SK-N-MC (cell line): ENCODE results near the gene SYTL1.

Experiments used
- EZH2 ChIP-seq: fragments of 200-600 bp; sonication (generic); IDR thresholded peaks from one replicate; pipeline ENCODE4 v1.6.1; 2017; ENCODE audit warnings: antibody characterized with exemption
- FOXP2 ChIP-seq: optimal IDR thresholded peaks from 2 replicates; pipeline ENCODE3; 2011; ENCODE audit warnings: mild to moderate bottlenecking, moderate library complexity; ENCODE audit not compliant: insufficient read depth; ENCODE audit errors: extremely low read length, control extremely low read depth
- POLR2AphosphoS5 ChIP-seq: IDR thresholded peaks from 2 replicates; pipeline ENCODE4 v1.6.1; 2012; ENCODE audit warnings: mild to moderate bottlenecking, low read depth, low read length, borderline replicate concordance

- TF ChIP-seq EZH2 (no peak), POLR2AphosphoS5 (no peak), FOXP2 (peak; percentile 78)
These were observed 23.7 kb upstream of the SYTL1 start for GRCh38 chr1:27318136-27318535.
